ENCODE results near the gene TMEM176B. TPM values are rescaled to one million over a fixed set of nuclear protein-coding genes. Genes with fewer than 3 reads are reported as not detected.

The TMEM176B gene
- total RNA-seq, 2 donors from 2014 or later = 0.31 to 0.35 TPM

DNA sequence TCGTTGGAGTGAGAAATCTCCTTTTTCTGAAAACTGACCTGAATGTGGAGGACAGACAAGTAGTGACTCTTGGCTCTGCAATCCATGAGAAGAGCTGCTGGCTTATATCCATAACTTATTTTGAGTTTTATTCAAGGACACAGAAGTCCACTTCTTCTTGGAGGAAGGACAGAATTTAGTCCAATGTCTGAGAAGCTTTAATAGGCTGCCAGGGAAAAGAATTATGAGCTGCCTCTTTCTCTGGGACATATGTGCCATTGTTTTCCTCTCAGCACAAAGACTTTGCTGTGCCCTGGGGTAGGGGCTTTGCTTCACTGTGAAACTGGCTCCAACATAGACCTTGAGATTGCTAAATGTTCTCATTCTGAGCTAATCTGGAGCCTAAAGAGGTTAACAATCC, 31.7 kb upstream of the TMEM176B start:
- 88 to 92% methylated on average over 1 of the region's 1 CpG for WGBS, 2 experiments (ENCODE audit: insufficient coverage in 1 of 2, insufficient read length in 1 of 2)
- H3K27me3 Mint-ChIP-seq (ENCODE audit: insufficient read depth) = peaks cover 4% of the 10 kb centered on the region
- no peak overlapping the region for H3K27ac Mint-ChIP-seq
- TF ChIP-seq, protein P1, sequence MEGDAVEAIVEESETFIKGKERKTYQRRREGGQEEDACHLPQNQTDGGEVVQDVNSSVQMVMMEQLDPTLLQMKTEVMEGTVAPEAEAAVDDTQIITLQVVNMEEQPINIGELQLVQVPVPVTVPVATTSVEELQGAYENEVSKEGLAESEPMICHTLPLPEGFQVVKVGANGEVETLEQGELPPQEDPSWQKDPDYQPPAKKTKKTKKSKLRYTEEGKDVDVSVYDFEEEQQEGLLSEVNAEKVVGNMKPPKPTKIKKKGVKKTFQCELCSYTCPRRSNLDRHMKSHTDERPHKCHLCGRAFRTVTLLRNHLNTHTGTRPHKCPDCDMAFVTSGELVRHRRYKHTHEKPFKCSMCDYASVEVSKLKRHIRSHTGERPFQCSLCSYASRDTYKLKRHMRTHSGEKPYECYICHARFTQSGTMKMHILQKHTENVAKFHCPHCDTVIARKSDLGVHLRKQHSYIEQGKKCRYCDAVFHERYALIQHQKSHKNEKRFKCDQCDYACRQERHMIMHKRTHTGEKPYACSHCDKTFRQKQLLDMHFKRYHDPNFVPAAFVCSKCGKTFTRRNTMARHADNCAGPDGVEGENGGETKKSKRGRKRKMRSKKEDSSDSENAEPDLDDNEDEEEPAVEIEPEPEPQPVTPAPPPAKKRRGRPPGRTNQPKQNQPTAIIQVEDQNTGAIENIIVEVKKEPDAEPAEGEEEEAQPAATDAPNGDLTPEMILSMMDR (conservative IDR thresholded peaks at IDR 0.05) = no peak
- H3K4me1 Mint-ChIP-seq = no peaks in the 10 kb centered on the region
- H3K9me3 ChIP-seq (ENCODE audit: control insufficient read depth, low read length) = no peaks in the 10 kb centered on the region
- no peak overlapping the region for H3K4me3 ChIP-seq (ENCODE audit: low read length)
- H3K4me3 Mint-ChIP-seq = no peak overlapping the region
- no peak overlapping the region for H3K27ac ChIP-seq (ENCODE audit: low read depth, low read length)
- no peaks in the 10 kb centered on the region for H3K4me1 ChIP-seq (ENCODE audit: control insufficient read depth, insufficient read depth, low read length)
- no peaks in the 10 kb centered on the region for H3K36me3 Mint-ChIP-seq (ENCODE audit: low read depth)
- H3K9ac ChIP-seq (ENCODE audit: extremely low read depth, low read length, poor library complexity, severe bottlenecking) = no peak overlapping the region
- H3K27me3 ChIP-seq (ENCODE audit: control insufficient read depth, insufficient read depth, low read length, poor library complexity, severe bottlenecking) = no peaks in the 10 kb centered on the region
- H3K9me3 Mint-ChIP-seq = no peaks in the 10 kb centered on the region
- H3K36me3 ChIP-seq (ENCODE audit: control insufficient read depth, insufficient read depth, low read length) = no peaks in the 10 kb centered on the region
- no peak for DNase-seq

DNA sequence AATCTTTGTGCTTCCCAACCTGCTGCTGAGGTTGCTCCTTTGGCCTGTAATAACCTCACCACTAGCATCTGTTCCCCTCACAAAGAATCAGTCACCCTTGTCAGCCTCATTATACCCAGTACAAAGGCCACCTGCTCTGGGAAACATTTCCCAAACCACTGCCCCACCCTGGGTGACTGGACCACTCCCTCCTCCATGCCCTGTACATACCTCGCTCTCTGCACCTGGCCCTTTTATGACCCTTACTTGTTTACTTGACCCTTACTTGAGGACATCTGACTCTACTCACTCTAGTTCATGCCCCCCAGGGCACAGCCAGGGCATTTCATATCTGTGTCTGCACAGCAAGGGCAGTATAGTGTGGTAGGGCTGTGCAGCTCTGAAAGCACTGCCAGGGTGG, 30.8 kb upstream of the TMEM176B start:
- H3K27me3 Mint-ChIP-seq (ENCODE audit: insufficient read depth) = peaks cover 9% of the 10 kb centered on the region
- 20 to 32% methylated on average over 1 of the region's 1 CpG for WGBS, 2 experiments (ENCODE audit: insufficient coverage in 1 of 2, insufficient read length in 1 of 2)

DNA sequence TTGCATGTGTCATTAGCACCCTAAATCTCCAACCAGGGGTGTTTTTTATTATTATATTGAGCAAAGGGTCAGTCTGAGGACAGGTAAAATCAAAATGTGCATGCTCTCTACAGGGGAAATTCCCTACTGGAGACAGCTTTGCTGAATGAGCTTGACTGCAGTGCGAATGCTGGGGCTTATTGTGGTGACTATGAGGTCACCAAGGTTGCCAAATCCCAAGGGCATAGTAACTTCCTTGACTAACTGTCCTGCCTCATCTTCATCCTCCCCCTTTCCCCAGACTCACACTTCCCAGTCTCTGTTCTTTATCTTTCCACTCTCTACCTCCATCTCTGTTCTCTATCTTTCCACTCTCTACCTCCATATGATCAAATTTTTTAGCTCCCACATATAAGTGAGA, 29.3 kb upstream of the TMEM176B start:
- no peak overlapping the region for H3K4me3 ChIP-seq (ENCODE audit: low read length)
- no peaks in the 10 kb centered on the region for H3K27me3 ChIP-seq (ENCODE audit: control insufficient read depth, insufficient read depth, low read length, poor library complexity, severe bottlenecking)
- H3K4me1 ChIP-seq (ENCODE audit: control insufficient read depth, insufficient read depth, low read length) = no peaks in the 10 kb centered on the region
- 72% methylated on average over 1 of the region's 1 CpG; no CpG with 5 or more reads in 1 of the 2 experiments for WGBS, 2 experiments (ENCODE audit: insufficient coverage in 1 of 2, insufficient read length in 1 of 2)
- peaks cover 9% of the 10 kb centered on the region for H3K27me3 Mint-ChIP-seq (ENCODE audit: insufficient read depth)
- H3K36me3 ChIP-seq (ENCODE audit: control insufficient read depth, insufficient read depth, low read length) = no peaks in the 10 kb centered on the region
- no peak overlapping the region for H3K9ac ChIP-seq (ENCODE audit: extremely low read depth, low read length, poor library complexity, severe bottlenecking)
- no peak overlapping the region for H3K4me3 Mint-ChIP-seq
- no peaks in the 10 kb centered on the region for H3K4me1 Mint-ChIP-seq
- no peaks in the 10 kb centered on the region for H3K36me3 Mint-ChIP-seq (ENCODE audit: low read depth)
- TF ChIP-seq, protein P1 (conservative IDR thresholded peaks at IDR 0.05) = no peak
- no peak for DNase-seq
- H3K27ac ChIP-seq (ENCODE audit: low read depth, low read length) = no peak overlapping the region
- no peaks in the 10 kb centered on the region for H3K9me3 Mint-ChIP-seq
- no peaks in the 10 kb centered on the region for H3K9me3 ChIP-seq (ENCODE audit: control insufficient read depth, low read length)
- no peak overlapping the region for H3K27ac Mint-ChIP-seq

More for the DNA sequence above, 30.8 kb upstream of the TMEM176B start:
- Histone ChIP-seq H3K36me3 (ENCODE audit: control insufficient read depth, insufficient read depth, low read length) (no peaks in the 10 kb centered on the region), H3K9ac (ENCODE audit: extremely low read depth, low read length, poor library complexity, severe bottlenecking) (no peak overlapping the region), H3K27me3 (ENCODE audit: control insufficient read depth, insufficient read depth, low read length, poor library complexity, severe bottlenecking) (no peaks in the 10 kb centered on the region), H3K9me3 (ENCODE audit: control insufficient read depth, low read length) (no peaks in the 10 kb centered on the region), H3K4me1 (ENCODE audit: control insufficient read depth, insufficient read depth, low read length) (no peaks in the 10 kb centered on the region), H3K4me3 (ENCODE audit: low read length) (no peak overlapping the region), H3K27ac (ENCODE audit: low read depth, low read length) (peak overlapping the region; percentile 70)
- TF ChIP-seq, protein P1 (conservative IDR thresholded peaks at IDR 0.05) = no peak
- Mint-ChIP-seq H3K9me3 (no peaks in the 10 kb centered on the region), H3K36me3 (ENCODE audit: low read depth) (no peaks in the 10 kb centered on the region), H3K27ac (no peak overlapping the region), H3K4me3 (no peak overlapping the region), H3K4me1 (no peaks in the 10 kb centered on the region)
- no peak for DNase-seq
